ENCODE data around the gene C15orf40. TPM values are rescaled to one million over a fixed set of nuclear protein-coding genes. Genes with fewer than 3 reads are reported as not detected.

C15orf40 gene
- total RNA-seq, 3 donors from 2014 or later = 27.9 to 33.5 (median 32.7) TPM

GRCh38 chr15:82977076-82977475, 34.4 kb downstream of the C15orf40 start:
- H3K36me3 Mint-ChIP-seq (ENCODE audit: insufficient read depth) = peaks cover 2% of the 10 kb centered on the region
- H3K4me1 Mint-ChIP-seq (ENCODE audit: low read depth) = peaks cover 1% of the 10 kb centered on the region
- ATAC-seq (no peak), DNase-seq (no peak)
- H3K27me3 Mint-ChIP-seq (ENCODE audit: low read depth) = no peaks in the 10 kb centered on the region
- no peaks in the 10 kb centered on the region for H3K9me3 Mint-ChIP-seq
- H3K4me3 Mint-ChIP-seq = no peak overlapping the region

DNA sequence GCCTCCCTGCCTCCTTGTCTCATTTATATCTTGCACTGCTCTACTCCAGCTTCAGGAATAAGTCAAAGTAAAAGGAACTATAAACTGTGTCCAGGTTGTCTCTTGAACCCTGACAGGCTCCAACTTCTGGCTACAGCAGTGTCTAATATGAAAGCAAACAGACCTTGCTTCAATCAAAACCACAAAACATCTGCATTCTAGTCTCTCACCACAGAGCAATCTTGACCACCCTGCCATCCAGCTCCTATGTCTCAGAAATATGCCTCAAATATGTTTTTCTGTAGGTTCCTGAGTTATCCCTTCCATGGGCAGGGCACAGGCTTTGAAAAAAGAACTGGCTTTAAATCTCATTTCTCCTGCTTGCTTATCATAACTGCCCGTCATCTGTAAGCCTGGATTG, 38.4 kb downstream of the C15orf40 start:
- ATAC-seq (no peak), DNase-seq (no peak)
- H3K4me3 Mint-ChIP-seq = no peak overlapping the region
- no peaks in the 10 kb centered on the region for H3K4me1 Mint-ChIP-seq (ENCODE audit: low read depth)
- H3K36me3 Mint-ChIP-seq (ENCODE audit: insufficient read depth) = no peaks in the 10 kb centered on the region
- no peaks in the 10 kb centered on the region for H3K9me3 Mint-ChIP-seq
- no peaks in the 10 kb centered on the region for H3K27me3 Mint-ChIP-seq (ENCODE audit: low read depth)

DNA sequence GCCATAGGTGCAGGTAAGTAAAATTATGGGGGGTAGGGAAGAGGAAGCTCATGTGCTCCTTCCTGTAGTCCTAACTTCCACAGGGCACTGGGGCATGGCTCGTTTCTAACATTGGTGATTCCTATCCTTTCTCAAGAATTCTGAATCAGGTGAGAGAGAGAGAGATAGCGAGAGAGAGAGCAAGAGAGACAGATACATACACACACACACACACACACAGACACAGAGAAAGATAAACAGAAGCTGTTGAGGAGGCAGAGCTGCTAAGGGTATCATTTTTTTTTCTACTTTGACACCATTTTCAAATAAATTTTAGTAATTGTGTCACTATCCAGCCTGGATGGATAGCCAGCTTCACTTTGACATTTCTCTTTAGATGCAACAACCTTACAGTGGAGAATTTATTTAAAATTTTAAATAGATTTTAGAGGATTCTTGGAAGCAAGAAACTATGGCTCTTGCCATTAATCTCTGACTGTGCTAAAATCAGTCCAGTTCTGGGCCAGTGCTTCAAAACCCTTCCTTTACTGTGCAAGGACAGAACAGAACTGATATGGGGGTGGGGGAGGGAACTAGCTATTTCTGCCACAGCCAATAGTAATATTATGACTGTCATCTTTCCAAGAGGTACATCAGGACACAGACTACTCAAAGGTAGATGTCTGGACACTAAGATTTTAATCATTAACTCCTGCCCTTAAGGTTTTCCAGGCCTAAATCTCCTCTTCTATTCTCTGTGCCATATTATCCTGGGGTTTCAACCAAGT, 40.0 kb downstream of the C15orf40 start:
- Mint-ChIP-seq H3K4me1 (ENCODE audit: low read depth) (no peaks in the 10 kb centered on the region), H3K9me3 (no peaks in the 10 kb centered on the region), H3K4me3 (no peak overlapping the region), H3K27me3 (ENCODE audit: low read depth) (no peaks in the 10 kb centered on the region), H3K36me3 (ENCODE audit: insufficient read depth) (no peaks in the 10 kb centered on the region)
- no peak for ATAC-seq
- DNase-seq = no peak

DNA sequence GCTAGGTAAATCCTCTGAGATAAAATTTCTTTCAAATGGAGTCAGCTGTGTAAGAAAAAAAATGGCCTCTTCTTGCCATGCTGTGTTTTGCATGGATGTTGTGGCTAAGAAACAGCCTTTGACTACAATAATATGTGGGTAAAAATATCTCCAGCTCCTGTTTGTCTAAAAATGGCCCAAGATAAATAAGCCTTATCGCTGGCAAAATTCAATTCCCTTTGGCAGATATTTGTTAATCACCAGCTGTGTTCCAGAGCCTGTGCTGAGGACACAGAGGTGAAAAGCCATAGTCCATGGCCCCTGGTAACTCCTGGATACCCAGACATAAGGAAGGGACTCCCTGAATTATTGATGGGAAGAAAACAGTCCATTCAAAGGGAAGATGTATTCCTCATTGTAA, 40.7 kb downstream of the C15orf40 start:
- ATAC-seq (no peak), DNase-seq (no peak)
- Mint-ChIP-seq H3K27me3 (ENCODE audit: low read depth) (no peaks in the 10 kb centered on the region), H3K9me3 (no peaks in the 10 kb centered on the region), H3K4me3 (no peak overlapping the region), H3K4me1 (ENCODE audit: low read depth) (no peaks in the 10 kb centered on the region), H3K36me3 (ENCODE audit: insufficient read depth) (no peaks in the 10 kb centered on the region)

- H3K9me3 Mint-ChIP-seq = no peaks in the 10 kb centered on the region
- H3K36me3 Mint-ChIP-seq (ENCODE audit: insufficient read depth) = no peaks in the 10 kb centered on the region
- ATAC-seq (no peak), DNase-seq (no peak)
- H3K27me3 Mint-ChIP-seq (ENCODE audit: low read depth) = no peaks in the 10 kb centered on the region
- no peak overlapping the region for H3K4me3 Mint-ChIP-seq
- H3K4me1 Mint-ChIP-seq (ENCODE audit: low read depth) = no peaks in the 10 kb centered on the region
Observed at GRCh38 chr15:82970078-82970686, 41.3 kb downstream of the C15orf40 start.

- no peaks in the 10 kb centered on the region for H3K4me1 Mint-ChIP-seq (ENCODE audit: low read depth)
- no peak overlapping the region for H3K4me3 Mint-ChIP-seq
- no peaks in the 10 kb centered on the region for H3K27me3 Mint-ChIP-seq (ENCODE audit: low read depth)
- DNase-seq (no peak), ATAC-seq (no peak)
- no peaks in the 10 kb centered on the region for H3K9me3 Mint-ChIP-seq
- no peaks in the 10 kb centered on the region for H3K36me3 Mint-ChIP-seq (ENCODE audit: insufficient read depth)
Observed at GRCh38 chr15:82969353-82969752, 42.1 kb downstream of the C15orf40 start.

DNA sequence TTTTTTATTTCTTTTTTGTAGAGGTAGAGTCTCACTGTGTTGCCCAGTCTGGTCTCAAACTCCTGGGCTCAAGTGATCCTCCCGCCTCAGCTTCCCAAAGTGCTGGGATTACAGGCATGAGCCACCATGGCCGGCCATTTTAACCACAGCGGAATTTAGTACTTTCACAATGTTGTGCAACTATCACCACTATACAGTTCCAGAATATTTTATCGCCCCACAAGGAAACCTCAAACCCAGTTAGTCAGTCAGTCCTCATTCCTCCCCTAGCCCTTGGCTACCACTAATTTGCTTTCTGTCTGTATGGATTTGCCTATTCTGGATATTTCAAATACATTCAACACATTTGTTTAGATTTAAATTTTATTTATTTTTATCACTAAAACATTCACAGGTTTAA, 43.4 kb downstream of the C15orf40 start:
- DNase-seq (no peak), ATAC-seq (no peak)
- H3K4me1 Mint-ChIP-seq (ENCODE audit: low read depth) = no peaks in the 10 kb centered on the region
- H3K9me3 Mint-ChIP-seq = no peaks in the 10 kb centered on the region
- no peaks in the 10 kb centered on the region for H3K36me3 Mint-ChIP-seq (ENCODE audit: insufficient read depth)
- H3K27me3 Mint-ChIP-seq (ENCODE audit: low read depth) = no peaks in the 10 kb centered on the region
- no peak overlapping the region for H3K4me3 Mint-ChIP-seq

- Mint-ChIP-seq H3K36me3 (ENCODE audit: insufficient read depth) (no peaks in the 10 kb centered on the region), H3K4me1 (ENCODE audit: low read depth) (no peaks in the 10 kb centered on the region), H3K27me3 (ENCODE audit: low read depth) (no peaks in the 10 kb centered on the region), H3K4me3 (no peak overlapping the region), H3K9me3 (no peaks in the 10 kb centered on the region)
- ATAC-seq (peak; percentile 77 to 83), DNase-seq (no peak)
Observed at GRCh38 chr15:82966671-82967071, 44.8 kb downstream of the C15orf40 start.

DNA sequence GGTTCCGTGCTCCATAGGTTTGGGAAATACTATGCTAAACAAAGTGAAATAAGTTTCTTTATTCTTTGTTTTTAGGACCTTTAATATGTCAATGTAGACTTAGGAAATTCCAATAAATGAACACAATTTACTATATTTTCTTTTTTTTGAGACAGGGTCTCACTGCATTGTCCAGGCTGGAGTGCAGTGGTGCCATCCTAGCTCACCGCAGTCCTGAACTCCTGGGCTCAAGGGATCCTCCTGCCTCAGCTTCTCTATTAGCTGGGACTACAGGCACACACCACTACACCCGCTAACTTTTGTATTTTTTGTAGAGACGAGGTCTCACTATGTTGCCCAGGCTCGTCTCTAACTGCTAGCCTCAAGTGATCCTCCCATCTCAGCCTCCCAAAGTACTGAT, 46.5 kb downstream of the C15orf40 start:
- ATAC-seq = no peak
- Mint-ChIP-seq H3K9me3 (no peaks in the 10 kb centered on the region), H3K4me3 (no peak overlapping the region), H3K36me3 (ENCODE audit: insufficient read depth) (no peaks in the 10 kb centered on the region), H3K27me3 (ENCODE audit: low read depth) (no peaks in the 10 kb centered on the region), H3K4me1 (ENCODE audit: low read depth) (no peaks in the 10 kb centered on the region)
- no peak for DNase-seq

- no peak overlapping the region for H3K4me3 Mint-ChIP-seq
- H3K9me3 Mint-ChIP-seq = no peaks in the 10 kb centered on the region
- DNase-seq = no peak
- H3K27me3 Mint-ChIP-seq (ENCODE audit: low read depth) = no peaks in the 10 kb centered on the region
- no peaks in the 10 kb centered on the region for H3K36me3 Mint-ChIP-seq (ENCODE audit: insufficient read depth)
- ATAC-seq = no peak
- no peaks in the 10 kb centered on the region for H3K4me1 Mint-ChIP-seq (ENCODE audit: low read depth)
Observed at GRCh38 chr15:82963471-82964341, 47.7 kb downstream of the C15orf40 start.

GRCh38 chr15:82960766-82961165, 50.7 kb downstream of the C15orf40 start:
- no peaks in the 10 kb centered on the region for H3K27me3 Mint-ChIP-seq (ENCODE audit: low read depth)
- DNase-seq (no peak), ATAC-seq (no peak)
- H3K36me3 Mint-ChIP-seq (ENCODE audit: insufficient read depth) = no peaks in the 10 kb centered on the region
- H3K4me3 Mint-ChIP-seq = no peak overlapping the region
- no peaks in the 10 kb centered on the region for H3K4me1 Mint-ChIP-seq (ENCODE audit: low read depth)
- no peaks in the 10 kb centered on the region for H3K9me3 Mint-ChIP-seq

- Mint-ChIP-seq H3K36me3 (ENCODE audit: insufficient read depth) (no peaks in the 10 kb centered on the region), H3K4me3 (no peak overlapping the region), H3K27me3 (ENCODE audit: low read depth) (no peaks in the 10 kb centered on the region), H3K9me3 (no peaks in the 10 kb centered on the region), H3K4me1 (ENCODE audit: low read depth) (no peaks in the 10 kb centered on the region)
- no peak for ATAC-seq
- no peak for DNase-seq
Observed at GRCh38 chr15:82959423-82959822, 52.0 kb downstream of the C15orf40 start.

GRCh38 chr15:82958638-82959037, 52.8 kb downstream of the C15orf40 start:
- no peaks in the 10 kb centered on the region for H3K4me1 Mint-ChIP-seq (ENCODE audit: low read depth)
- H3K36me3 Mint-ChIP-seq (ENCODE audit: insufficient read depth) = no peaks in the 10 kb centered on the region
- H3K9me3 Mint-ChIP-seq = no peaks in the 10 kb centered on the region
- ATAC-seq (no peak), DNase-seq (no peak)
- H3K27me3 Mint-ChIP-seq (ENCODE audit: low read depth) = peaks cover under 1% of the 10 kb centered on the region
- no peak overlapping the region for H3K4me3 Mint-ChIP-seq

- Mint-ChIP-seq H3K4me3 (peak within 1 kb of the TSS; percentile 76), H3K4me1 (ENCODE audit: low read depth) (no peaks in the 10 kb centered on the region), H3K36me3 (ENCODE audit: insufficient read depth) (no peaks in the 10 kb centered on the region), H3K9me3 (no peaks in the 10 kb centered on the region), H3K27me3 (ENCODE audit: low read depth) (peaks cover 13% of the 10 kb centered on the region)
- DNase-seq = no peak
- ATAC-seq = peak; percentile 69 to 75
Observed at GRCh38 chr15:82952158-82953081, 59.0 kb downstream of the C15orf40 start, which contains the start of gene HOMER2. Gene HOMER2, minus strand, starts transcription at chr15:82952720. Its CDS starts 185 bp downstream, at chr15:82952535.
